Activated T-helper 17 cell treated with anti-CD3 and anti-CD28 coated beads, Interleukin-2, amount 50 U/mL, for 72 hours (primary cell): ENCODE results near the gene CDC20B. TPM values are rescaled to one million over a fixed set of nuclear protein-coding genes. Genes with fewer than 3 reads are reported as not detected.
"Not testable (repeated sequence)": the region's sequence is repeated elsewhere in the genome, so short reads cannot be mapped to it uniquely, and the experiment has no call there.

Source experiments
- ATAC-seq: fragments of 150-1000 bp; cut with Tn5 transposase; replicated peaks from 2 replicates; pipeline ENCODE4 v1.10.0; 2021; ENCODE audit warnings: mild to moderate bottlenecking, moderate library complexity
- H3K27ac Mint-ChIP-seq: one replicate; pipeline ENCODE4 v1.8.0; 2022; ENCODE audit warnings: mixed read lengths
- H3K27me3 Mint-ChIP-seq: one replicate; pipeline ENCODE4 v1.8.0; 2022; ENCODE audit warnings: mixed read lengths
- H3K36me3 Mint-ChIP-seq: one replicate; pipeline ENCODE4 v1.8.0; 2022; ENCODE audit warnings: low read depth, mild to moderate bottlenecking, mixed read lengths
- H3K4me1 Mint-ChIP-seq: one replicate; pipeline ENCODE4 v1.8.0; 2022; ENCODE audit warnings: mixed read lengths
- H3K4me3 Mint-ChIP-seq: one replicate; pipeline ENCODE4 v1.8.0; 2022; ENCODE audit warnings: mild to moderate bottlenecking, mixed read lengths
- H3K9me3 Mint-ChIP-seq: one replicate; pipeline ENCODE4 v1.8.0; 2022; ENCODE audit warnings: mixed read lengths
- total RNA-seq, 2 donors: library from RNA; stranded (reverse); gene quantifications; one replicate each; pipeline ENCODE4 v1.2.3, GENCODE V29; 2022

The CDC20B gene
- total RNA-seq, 2 donors from 2014 or later, result not detected

DNA sequence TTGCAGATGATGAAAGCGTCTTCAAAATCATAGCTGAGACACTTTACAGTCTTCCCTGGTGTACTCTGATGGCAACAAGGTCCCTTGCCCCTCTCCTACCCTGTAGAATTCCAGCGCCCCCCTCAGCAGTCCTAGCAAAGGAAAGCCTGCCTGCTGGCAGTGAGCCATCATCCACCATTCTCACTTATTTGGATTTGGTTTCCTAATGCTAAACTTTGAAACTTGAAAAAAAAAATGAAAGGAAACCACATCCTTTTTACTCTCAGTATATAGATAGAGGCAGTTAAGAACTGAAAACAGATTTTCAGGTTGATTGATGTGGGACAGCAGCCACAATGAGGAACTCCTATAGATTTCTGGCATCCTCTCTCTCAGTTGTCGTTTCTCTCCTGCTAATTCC is 70.6 kb downstream of the CDC20B start, which contains the start of gene GZMA:
TSS of gene GZMA (plus strand) at position 299 of the 400 bp plus-strand sequence. CDS start at position 336, 37 bp downstream.
- Mint-ChIP-seq H3K9me3 (peaks cover 8% of the 10 kb centered on the region), H3K36me3 (no peaks in the 10 kb centered on the region), H3K4me1 (peaks cover 34% of the 10 kb centered on the region)

DNA sequence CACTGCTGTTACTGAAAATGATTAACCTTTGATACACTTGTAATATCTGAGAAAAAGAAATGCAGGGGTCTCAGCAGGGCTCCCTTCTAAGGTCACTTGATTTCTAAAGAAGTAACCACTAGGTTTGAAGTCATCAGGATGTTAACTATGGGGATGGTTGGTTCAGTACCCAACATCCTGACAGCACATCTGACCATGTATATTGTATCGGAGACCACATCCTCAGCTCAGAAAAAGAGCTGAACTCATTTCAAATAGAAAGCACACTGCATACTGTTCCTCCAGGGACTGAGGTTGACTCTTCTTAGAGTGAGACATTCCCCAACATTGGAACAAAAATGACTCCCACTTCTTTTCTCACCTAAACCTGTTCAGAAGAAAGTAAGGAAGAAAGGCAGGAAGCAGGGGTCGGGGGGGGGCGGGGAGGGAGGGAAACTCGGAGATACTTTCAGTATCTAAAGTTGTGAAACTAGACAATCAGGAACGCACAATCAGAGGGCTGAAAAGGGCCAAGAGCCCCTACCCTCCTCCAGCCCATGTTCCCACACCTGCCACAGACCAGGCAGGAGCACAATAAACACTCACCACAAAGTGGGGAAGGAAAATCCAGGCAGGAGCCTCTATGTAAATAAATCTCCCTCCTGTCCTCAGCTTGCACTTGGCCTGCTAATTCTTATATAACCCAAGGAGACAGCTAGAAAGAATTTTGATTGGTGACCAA is 71.3 kb downstream of the CDC20B start:
- H3K27me3 Mint-ChIP-seq, result no peaks in the 10 kb centered on the region
- peaks cover 8% of the 10 kb centered on the region for H3K9me3 Mint-ChIP-seq
- peak overlapping the region; percentile 82 for H3K27ac Mint-ChIP-seq
- peak; percentile 86 for ATAC-seq
- peaks cover 34% of the 10 kb centered on the region for H3K4me1 Mint-ChIP-seq
- peak overlapping the region; percentile 70 for H3K4me3 Mint-ChIP-seq
- no peaks in the 10 kb centered on the region for H3K36me3 Mint-ChIP-seq

More for the DNA sequence above, 70.6 kb downstream of the CDC20B start, which contains the start of gene GZMA:
- Mint-ChIP-seq H3K27ac (peak within 1 kb of the TSS; percentile 82), H3K27me3 (no peaks in the 10 kb centered on the region), H3K4me3 (peak within 1 kb of the TSS; percentile 70)
- ATAC-seq, result peak; percentile 83

DNA sequence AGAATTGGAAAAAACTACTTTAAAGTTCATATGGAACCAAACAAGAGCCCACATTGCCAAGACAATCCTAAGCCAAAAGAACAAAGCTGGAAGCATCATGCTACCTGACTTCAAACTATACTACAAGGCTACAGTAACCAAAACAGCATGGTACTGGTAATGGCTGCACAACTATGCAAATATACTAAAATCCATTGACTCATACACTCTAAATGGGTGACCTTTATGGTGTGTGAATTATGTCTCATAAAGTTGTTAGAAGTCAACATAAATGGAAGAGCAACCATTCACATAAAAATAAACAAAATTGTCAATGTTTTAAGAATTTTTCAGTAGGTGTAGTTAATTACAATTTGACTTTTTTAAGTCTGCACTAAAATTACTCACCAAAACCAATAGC is 71.8 kb downstream of the CDC20B start:
- H3K36me3 Mint-ChIP-seq, H3K27me3 Mint-ChIP-seq, H3K9me3 Mint-ChIP-seq: not testable (repeated sequence)
- H3K4me3 Mint-ChIP-seq, result peak overlapping the region; percentile 70
- H3K4me1 Mint-ChIP-seq, result peaks cover 39% of the 10 kb centered on the region
- peak overlapping the region; percentile 82 for H3K27ac Mint-ChIP-seq
- peak; percentile 39 for ATAC-seq

DNA sequence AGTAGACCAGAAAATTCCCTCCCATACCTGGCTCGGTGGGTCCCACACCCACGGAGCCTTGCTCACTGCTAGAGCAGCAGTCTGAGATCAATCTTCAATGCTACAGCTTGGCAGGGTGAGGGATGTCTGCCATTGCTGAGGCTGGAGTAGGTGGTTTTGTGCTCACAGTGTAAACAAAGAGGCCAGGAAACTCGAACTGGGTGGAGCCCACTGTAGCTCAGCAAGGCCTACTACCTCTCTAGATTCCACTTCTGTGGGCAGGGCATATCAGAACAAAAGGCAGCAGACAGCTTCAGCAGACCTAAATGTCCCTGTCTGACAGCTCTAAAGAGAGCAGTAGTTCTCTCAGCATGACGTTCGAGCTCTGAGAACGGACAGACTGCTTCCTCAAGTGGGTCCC is 76.1 kb downstream of the CDC20B start:
- H3K36me3 Mint-ChIP-seq, result no peaks in the 10 kb centered on the region
- H3K9me3 Mint-ChIP-seq, result peaks cover 8% of the 10 kb centered on the region
- peaks cover 16% of the 10 kb centered on the region for H3K4me1 Mint-ChIP-seq
- H3K27ac Mint-ChIP-seq, result no peak overlapping the region
- H3K4me3 Mint-ChIP-seq, result peak overlapping the region; percentile 58
- ATAC-seq, result no peak
- no peaks in the 10 kb centered on the region for H3K27me3 Mint-ChIP-seq

DNA sequence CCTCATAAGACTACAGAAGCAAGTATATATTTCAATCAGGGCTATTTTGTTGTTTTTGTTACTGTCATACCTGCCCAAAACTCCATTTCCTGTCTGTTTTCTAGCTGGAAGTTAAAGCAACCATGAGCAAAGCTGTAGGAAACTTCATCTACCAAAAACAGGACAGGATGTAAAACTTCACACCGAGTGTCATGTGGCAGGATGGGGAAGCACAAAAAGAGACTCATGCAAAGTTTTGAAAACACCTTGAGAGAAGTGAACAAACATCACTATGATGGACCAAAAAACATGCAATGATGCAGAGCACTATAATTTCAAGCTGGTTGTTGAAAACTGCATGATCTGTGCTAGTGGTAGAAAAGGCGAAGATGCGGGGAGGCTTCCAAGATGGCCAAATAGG is 76.8 kb downstream of the CDC20B start:
- Mint-ChIP-seq H3K36me3 (no peaks in the 10 kb centered on the region), H3K4me1 (peaks cover 16% of the 10 kb centered on the region), H3K27ac (no peak overlapping the region), H3K9me3 (peaks cover 8% of the 10 kb centered on the region), H3K27me3 (no peaks in the 10 kb centered on the region), H3K4me3 (peak overlapping the region; percentile 58)
- peak; percentile 64 for ATAC-seq

DNA sequence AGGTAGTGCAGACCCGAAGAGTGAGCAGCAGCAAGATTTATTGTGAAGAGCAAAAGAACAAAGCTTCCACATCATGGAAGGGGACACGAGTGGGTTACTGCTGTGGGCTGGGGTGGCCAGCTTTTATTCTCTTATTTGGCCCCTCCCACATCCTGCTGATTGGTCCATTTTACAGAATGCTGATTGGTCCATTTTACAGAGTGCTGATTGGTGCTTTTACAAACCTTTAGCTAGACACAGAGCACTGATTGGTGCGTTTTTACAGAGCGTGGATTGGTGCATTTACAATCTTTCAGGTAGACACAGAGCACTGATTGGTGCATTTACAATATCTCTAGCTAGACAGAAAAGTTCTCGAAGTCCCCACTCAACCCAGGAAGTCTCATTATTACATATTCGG is 82.0 kb downstream of the CDC20B start:
- H3K27me3 Mint-ChIP-seq, H3K9me3 Mint-ChIP-seq, H3K4me3 Mint-ChIP-seq, H3K36me3 Mint-ChIP-seq, ATAC-seq, H3K27ac Mint-ChIP-seq, H3K4me1 Mint-ChIP-seq: not testable (repeated sequence)

DNA sequence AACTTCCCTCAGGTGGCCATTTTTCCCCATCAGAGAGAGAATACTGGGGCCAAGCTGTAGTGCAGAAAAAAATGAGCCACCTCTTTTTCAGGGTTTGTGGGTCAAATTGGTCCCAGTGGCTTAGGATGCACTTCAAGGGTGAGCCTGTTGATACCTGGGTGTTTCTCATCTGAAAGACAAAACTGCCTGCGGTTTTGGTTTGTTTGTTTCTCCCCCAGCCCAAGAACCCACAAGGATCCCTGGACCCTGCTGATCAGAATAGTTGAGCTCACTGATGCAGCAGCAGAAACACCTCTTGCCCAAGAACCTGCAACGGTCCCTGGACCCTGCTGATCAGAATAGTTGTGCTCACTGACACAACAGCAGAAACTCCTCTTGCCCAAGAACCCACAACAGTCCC is 83.7 kb downstream of the CDC20B start:
- not testable (repeated sequence) for H3K9me3 Mint-ChIP-seq, H3K27ac Mint-ChIP-seq, H3K27me3 Mint-ChIP-seq, ATAC-seq, H3K4me1 Mint-ChIP-seq, H3K4me3 Mint-ChIP-seq, H3K36me3 Mint-ChIP-seq

DNA sequence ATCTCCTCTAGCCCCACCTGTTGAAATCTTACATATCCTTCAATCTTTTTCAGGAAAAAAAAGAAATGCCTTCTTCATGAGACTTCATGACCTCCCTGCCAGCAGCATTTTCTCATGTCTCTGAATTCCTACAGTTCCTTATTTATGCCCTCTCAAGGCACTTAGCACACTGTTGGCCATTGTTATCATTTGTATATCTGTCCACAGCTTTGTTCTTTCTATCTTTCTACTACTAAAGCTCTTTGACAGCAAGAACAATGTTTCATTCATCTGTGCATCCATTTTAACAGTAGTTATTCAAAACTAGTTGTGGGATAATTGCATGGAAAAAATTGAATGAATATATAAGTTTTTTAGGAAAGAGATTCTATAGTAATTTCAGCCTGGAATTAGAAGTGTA is 91.4 kb downstream of the CDC20B start:
- Mint-ChIP-seq H3K9me3 (peaks cover 9% of the 10 kb centered on the region), H3K4me1 (peaks cover 8% of the 10 kb centered on the region), H3K4me3 (no peak overlapping the region), H3K36me3 (no peaks in the 10 kb centered on the region), H3K27ac (no peak overlapping the region), H3K27me3 (no peaks in the 10 kb centered on the region)
- no peak for ATAC-seq

DNA sequence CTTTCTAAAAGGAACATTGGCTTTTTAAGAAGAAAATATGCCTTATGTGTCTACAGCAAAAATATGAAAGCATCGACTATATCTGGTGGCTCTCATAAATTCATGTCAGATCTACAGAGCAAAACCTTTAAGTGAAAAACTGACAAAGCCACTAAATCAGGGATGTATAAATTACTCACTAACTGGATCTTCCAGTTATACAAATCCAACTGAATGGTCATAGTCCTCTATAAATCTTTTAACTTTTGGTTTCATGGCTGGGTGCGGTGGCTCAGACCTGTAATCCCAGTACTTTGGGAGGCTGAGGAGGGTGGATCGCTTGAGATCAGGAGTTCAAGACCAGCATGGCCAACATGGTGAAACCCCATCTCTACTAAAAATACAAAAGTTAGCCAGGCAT is 99.8 kb downstream of the CDC20B start:
- ATAC-seq, result peak; percentile 43
- Mint-ChIP-seq H3K4me1 (peaks cover 20% of the 10 kb centered on the region), H3K36me3 (no peaks in the 10 kb centered on the region), H3K9me3 (peaks cover under 1% of the 10 kb centered on the region), H3K4me3 (peak overlapping the region; percentile 66), H3K27me3 (no peaks in the 10 kb centered on the region), H3K27ac (peak overlapping the region; percentile 85)

DNA sequence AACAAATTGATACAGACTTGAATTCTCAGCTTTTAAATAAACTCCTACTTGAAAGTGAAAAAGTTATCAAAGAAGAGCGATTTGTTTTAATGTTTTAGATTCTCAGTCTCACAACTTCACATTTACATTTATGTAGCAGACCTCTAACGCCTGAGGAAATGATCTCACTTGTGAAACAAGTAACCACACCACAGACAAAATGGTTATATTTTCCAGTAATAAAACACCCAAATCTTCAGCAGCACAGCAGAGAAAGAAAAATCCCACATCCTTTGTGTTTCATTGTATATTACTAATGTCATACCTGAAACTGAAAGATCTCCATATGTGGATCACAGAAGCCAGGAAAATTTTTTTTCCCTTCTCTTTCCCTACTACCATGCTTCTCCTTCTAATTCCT is 100.3 kb downstream of the CDC20B start:
- Mint-ChIP-seq H3K9me3 (no peaks in the 10 kb centered on the region), H3K4me1 (peaks cover 20% of the 10 kb centered on the region), H3K27ac (peak overlapping the region; percentile 85), H3K36me3 (no peaks in the 10 kb centered on the region), H3K4me3 (peak overlapping the region; percentile 66), H3K27me3 (no peaks in the 10 kb centered on the region)
- ATAC-seq, result peak; percentile 93

DNA sequence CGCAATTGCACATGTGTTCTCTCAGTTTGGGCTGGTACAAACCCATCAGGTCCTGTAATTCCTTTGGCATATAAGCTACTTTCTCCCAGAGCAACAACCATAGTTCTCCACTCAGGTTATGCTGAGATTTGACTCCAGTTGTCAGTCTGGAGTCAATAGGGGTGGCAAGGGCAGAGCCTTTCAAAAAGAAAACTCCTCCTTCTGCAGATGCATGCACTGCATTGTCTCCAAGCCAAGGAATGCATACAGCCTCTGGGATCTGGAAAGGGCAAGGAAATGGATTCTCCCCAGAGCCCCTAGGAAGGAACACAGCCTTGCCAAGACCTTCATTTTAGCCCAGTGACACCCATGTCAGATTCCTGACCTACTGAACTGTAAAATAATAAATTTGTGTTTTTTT is 101.6 kb downstream of the CDC20B start:
- no peak for ATAC-seq
- Mint-ChIP-seq H3K36me3 (no peaks in the 10 kb centered on the region), H3K9me3 (no peaks in the 10 kb centered on the region), H3K27ac (no peak overlapping the region), H3K27me3 (no peaks in the 10 kb centered on the region), H3K4me3 (no peak overlapping the region), H3K4me1 (peaks cover 30% of the 10 kb centered on the region)

DNA sequence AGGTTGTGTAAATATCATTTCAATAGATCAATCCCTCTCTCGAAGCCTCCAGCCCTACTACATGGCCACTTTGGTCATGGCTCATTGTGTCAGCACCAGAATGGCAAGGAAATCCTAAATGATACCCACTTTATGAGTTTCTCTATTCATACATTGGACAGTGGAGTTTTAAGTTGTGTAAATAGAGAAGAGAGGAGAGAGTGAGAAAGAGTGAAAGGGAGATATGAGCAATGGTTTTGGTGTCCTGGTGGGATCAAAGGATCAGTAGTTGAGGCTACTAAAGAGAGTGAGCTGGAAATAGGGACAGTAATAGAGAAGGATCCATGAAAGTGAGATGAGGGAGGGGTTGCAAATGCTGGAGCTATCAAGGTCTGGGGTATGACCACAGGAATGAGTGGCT is 102.0 kb downstream of the CDC20B start:
- Mint-ChIP-seq H3K36me3 (no peaks in the 10 kb centered on the region), H3K27ac (no peak overlapping the region), H3K4me3 (no peak overlapping the region), H3K9me3 (no peaks in the 10 kb centered on the region), H3K4me1 (peaks cover 34% of the 10 kb centered on the region), H3K27me3 (no peaks in the 10 kb centered on the region)
- peak; percentile 41 for ATAC-seq

DNA sequence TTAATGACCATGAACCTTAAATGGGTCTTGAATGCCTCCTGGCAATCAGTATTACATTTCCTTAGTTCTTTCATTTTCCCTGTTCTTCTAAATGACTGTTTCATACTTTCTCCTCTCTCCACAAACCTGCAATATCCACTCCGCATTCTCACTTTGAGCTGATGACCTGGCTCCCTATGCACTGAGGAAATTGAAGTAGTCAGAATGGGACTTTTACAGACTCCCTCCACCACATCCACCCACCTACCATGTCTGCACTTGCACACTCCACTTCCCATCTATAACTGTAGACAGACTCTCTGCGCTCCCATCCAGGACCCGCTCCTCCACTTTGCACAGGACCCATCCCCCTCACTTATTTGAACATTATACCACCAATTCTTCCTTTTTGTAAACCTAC is 106.7 kb downstream of the CDC20B start:
- peak; percentile 65 for ATAC-seq
- Mint-ChIP-seq H3K36me3 (no peaks in the 10 kb centered on the region), H3K4me1 (peaks cover 44% of the 10 kb centered on the region), H3K27ac (no peak overlapping the region), H3K4me3 (no peak overlapping the region), H3K27me3 (no peaks in the 10 kb centered on the region), H3K9me3 (no peaks in the 10 kb centered on the region)

DNA sequence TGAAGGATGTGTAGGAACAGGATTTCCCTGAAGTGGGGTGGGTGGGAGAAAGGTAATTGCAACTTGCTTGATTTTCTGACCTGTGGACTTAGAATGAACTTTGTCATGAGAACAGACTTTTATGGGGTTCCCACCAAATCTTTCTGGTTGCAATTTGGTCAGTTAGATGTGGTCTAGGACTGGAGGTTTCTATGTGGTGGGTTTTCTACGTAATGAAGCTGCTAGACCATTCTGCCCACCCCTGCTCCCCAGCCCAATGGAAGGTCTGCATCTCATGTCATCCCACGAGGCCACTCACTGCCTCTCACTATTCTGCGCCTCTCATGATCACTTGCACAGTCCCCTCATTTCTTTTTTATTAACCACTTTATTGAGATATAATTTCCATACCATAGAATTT is 108.5 kb downstream of the CDC20B start:
- no peaks in the 10 kb centered on the region for H3K36me3 Mint-ChIP-seq
- H3K27ac Mint-ChIP-seq, result no peak overlapping the region
- no peaks in the 10 kb centered on the region for H3K9me3 Mint-ChIP-seq
- no peak for ATAC-seq
- H3K4me3 Mint-ChIP-seq, result no peak overlapping the region
- H3K4me1 Mint-ChIP-seq, result peaks cover 49% of the 10 kb centered on the region
- no peaks in the 10 kb centered on the region for H3K27me3 Mint-ChIP-seq

DNA sequence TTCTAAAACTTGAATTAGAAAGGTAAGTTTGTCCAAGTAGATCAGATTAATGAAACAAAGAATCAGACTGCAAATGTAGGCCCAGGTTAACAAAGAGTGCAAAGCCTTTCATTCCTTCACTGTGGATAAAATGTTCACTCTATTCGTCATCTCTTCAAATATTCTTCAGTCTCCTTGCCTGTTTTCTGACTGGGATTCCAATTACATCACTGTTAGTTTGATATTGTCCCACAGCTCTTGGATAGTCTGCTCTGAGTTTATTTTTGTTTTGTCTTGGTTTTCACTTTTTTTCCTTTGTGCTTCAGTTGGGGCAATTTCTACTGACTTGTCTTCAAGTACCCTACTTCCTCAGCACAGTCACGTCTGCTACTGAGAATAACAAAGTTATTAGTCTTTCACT is 109.1 kb downstream of the CDC20B start:
- H3K27me3 Mint-ChIP-seq, result no peaks in the 10 kb centered on the region
- H3K4me1 Mint-ChIP-seq, result peaks cover 49% of the 10 kb centered on the region
- no peaks in the 10 kb centered on the region for H3K9me3 Mint-ChIP-seq
- H3K36me3 Mint-ChIP-seq, result no peaks in the 10 kb centered on the region
- ATAC-seq, result no peak
- no peak overlapping the region for H3K4me3 Mint-ChIP-seq
- H3K27ac Mint-ChIP-seq, result no peak overlapping the region
